HepG2 (cell line): ENCODE measurements around the gene PLD2. TPM values are rescaled to one million over a fixed set of nuclear protein-coding genes. Genes with fewer than 3 reads are reported as not detected.

Source experiments
- CERS6 ChIP-seq: sonication (generic); formaldehyde crosslinking; IDR thresholded peaks from 2 replicates; pipeline ENCODE4 v1.5.0; 2020; ENCODE audit warnings: missing genetic modification reagents
- CHD4 ChIP-seq: fragments of 200-600 bp; sonication (generic); IDR thresholded peaks from 2 replicates; pipeline ENCODE4 v1.7.0; 2017; ENCODE audit warnings: mild to moderate bottlenecking, low read length, borderline replicate concordance
- CREM ChIP-seq, 2 experiments: sonication (generic) in 1 of 2; formaldehyde crosslinking in 1 of 2; IDR thresholded peaks; 2 replicates each; pipeline versions ENCODE4 v1.4.0 to v1.6.1; 2016 to 2020; ENCODE audit warnings: antibody characterized with exemption in 1 of 2, mild to moderate bottlenecking in 1 of 2, missing genetic modification reagents in 1 of 2
- DMTF1 ChIP-seq: sonication (generic); formaldehyde crosslinking; IDR thresholded peaks from 2 replicates; pipeline ENCODE4 v1.4.0; 2020; ENCODE audit warnings: mild to moderate bottlenecking, missing genetic modification reagents
- E2F2 ChIP-seq: sonication (generic); formaldehyde crosslinking; IDR thresholded peaks from 2 replicates; pipeline ENCODE4 v1.4.0; 2020; ENCODE audit warnings: missing genetic modification reagents, borderline replicate concordance
- ELF3 ChIP-seq: IDR thresholded peaks from 2 replicates; pipeline ENCODE4 v1.6.1; 2016; ENCODE audit warnings: missing genetic modification reagents, missing compliant biosample characterization
- ETS1 ChIP-seq: sonication (generic); formaldehyde crosslinking; IDR thresholded peaks from 2 replicates; pipeline ENCODE4 v1.4.0; 2020; ENCODE audit warnings: missing genetic modification reagents
- GATA4 ChIP-seq: sonication (generic); IDR thresholded peaks from 2 replicates; pipeline ENCODE4 v1.6.1; 2016; ENCODE audit warnings: antibody characterized with exemption, low read depth, borderline replicate concordance
- GTF2F1 ChIP-seq: fragments of 150-350 bp; IDR thresholded peaks from 2 replicates; pipeline ENCODE4 v1.6.1; 2014; ENCODE audit warnings: low read length
- HES4 ChIP-seq: sonication (generic); formaldehyde crosslinking; IDR thresholded peaks from 2 replicates; pipeline ENCODE4 v1.9.0; 2021; ENCODE audit warnings: mild to moderate bottlenecking, missing genetic modification reagents, borderline replicate concordance
- IRF2 ChIP-seq: IDR thresholded peaks from 2 replicates; pipeline ENCODE4 v1.6.1; 2018; ENCODE audit warnings: missing genetic modification reagents, missing compliant biosample characterization
- JARID2 ChIP-seq: sonication (generic); formaldehyde crosslinking; IDR thresholded peaks from 2 replicates; pipeline ENCODE4 v1.8.1; 2023; ENCODE audit warnings: missing genetic modification reagents, inconsistent platforms; ENCODE audit not compliant: insufficient replicate concordance
- KDM4B ChIP-seq: sonication (generic); formaldehyde crosslinking; IDR thresholded peaks from 2 replicates; pipeline ENCODE4 v1.4.0; 2020; ENCODE audit warnings: missing genetic modification reagents
- KDM6A ChIP-seq: IDR thresholded peaks from 2 replicates; pipeline ENCODE4 v1.6.1; 2016; ENCODE audit warnings: low read depth
- MED8 ChIP-seq: sonication (generic); formaldehyde crosslinking; IDR thresholded peaks from 2 replicates; pipeline ENCODE4 v1.8.1; 2023; ENCODE audit warnings: mild to moderate bottlenecking, missing genetic modification reagents; ENCODE audit not compliant: insufficient replicate concordance
- PLSCR1 ChIP-seq: sonication (generic); formaldehyde crosslinking; IDR thresholded peaks from 2 replicates; pipeline ENCODE4 v1.5.0; 2020; ENCODE audit warnings: missing genetic modification reagents, mild to moderate bottlenecking, borderline replicate concordance
- SMAD1 ChIP-seq: sonication (generic); formaldehyde crosslinking; IDR thresholded peaks from 2 replicates; pipeline ENCODE4 v1.4.0; 2020; ENCODE audit warnings: missing genetic modification reagents, low read depth, mild to moderate bottlenecking, borderline replicate concordance
- ZBTB2 ChIP-seq: sonication (generic); formaldehyde crosslinking; IDR thresholded peaks from 2 replicates; pipeline ENCODE4 v1.8.0; 2022; ENCODE audit warnings: low read depth, missing genetic modification reagents
- ZNF282 ChIP-seq: fragments of 450-650 bp; IDR thresholded peaks from 2 replicates; pipeline ENCODE4 v1.6.1; 2018; ENCODE audit not compliant: partially characterized antibody
- ZNF331 ChIP-seq: sonication (generic); formaldehyde crosslinking; IDR thresholded peaks from 2 replicates; pipeline ENCODE4 v1.4.0; 2020; ENCODE audit warnings: missing genetic modification reagents
- ZNF792 ChIP-seq: IDR thresholded peaks from 2 replicates; pipeline ENCODE4 v1.6.1; 2016
- ZNF83 ChIP-seq: sonication (generic); formaldehyde crosslinking; IDR thresholded peaks from 2 replicates; pipeline ENCODE4 v1.4.0; 2020; ENCODE audit warnings: missing genetic modification reagents, mild to moderate bottlenecking, borderline replicate concordance
- ZNF878 ChIP-seq: sonication (generic); formaldehyde crosslinking; IDR thresholded peaks from 2 replicates; pipeline ENCODE4 v1.8.1; 2023; ENCODE audit warnings: mild to moderate bottlenecking, missing genetic modification reagents, moderate library complexity
- polyA plus RNA-seq, 8 experiments: library from polyadenylated mRNA; depleted of rRNA in 3 of 8; stranded (reverse) in 7 of 8; unstranded in 1 of 8; fragments of >200 nt; fragmentation: Illumina TruSeq in 4 of 8; extraction: Trizol in 4 of 8; gene quantifications; 2 replicates each; pipeline versions ENCODE4 v1.2.1 to v1.2.3, GENCODE V29; 2011 to 2016; ENCODE audit warnings: low read depth in 4 of 8, missing spikeins in 1 of 8, mixed read lengths in 1 of 8; ENCODE audit not compliant: insufficient read depth in 1 of 8
- total RNA-seq, 5 experiments: library from RNA; depleted of rRNA; stranded (reverse); fragments of >200 nt; fragmentation: Illumina TruSeq; extraction: Trizol; gene quantifications; 2 replicates each; pipeline ENCODE4 v1.2.3, GENCODE V29; 2016; ENCODE audit warnings: low read depth in 1 of 5

PLD2 gene
- total and polyA plus RNA-seq, 2 of the 13 experiments (the other 11 are each of a cell fraction or from before 2014, with no cell fraction given) = 13.4 to 29.7 TPM

- TF ChIP-seq KDM4B (CRISPR knock-in tag) = no peak
- TF ChIP-seq ZBTB2 (CRISPR knock-in tag) = no peak
- no peak for TF ChIP-seq IRF2 (CRISPR knock-in tag)
- TF ChIP-seq GTF2F1 = no peak
- 0 out of 2 replicates have a peak, but pooled peaks have one; percentile 7 for TF ChIP-seq ZNF878 (CRISPR knock-in tag)
- TF ChIP-seq DMTF1 (CRISPR knock-in tag) = no peak
- TF ChIP-seq ETS1 (CRISPR knock-in tag) = no peak
- TF ChIP-seq PLSCR1 = no peak
- no peak for TF ChIP-seq HES4 (CRISPR knock-in tag)
- no peak for TF ChIP-seq ZNF282
- peak; percentile 8; the same call in 1 of the 2 replicates for TF ChIP-seq GATA4
- no peak for TF ChIP-seq JARID2 (CRISPR knock-in tag)
- no peak for TF ChIP-seq CERS6 (CRISPR knock-in tag)
- TF ChIP-seq CREM (IDR thresholded peaks at IDR 0.05) = peak; percentile 58
- TF ChIP-seq CREM (CRISPR knock-in tag; IDR thresholded peaks at IDR 0.05) = no peak
- no peak for TF ChIP-seq MED8 (CRISPR knock-in tag)
- TF ChIP-seq ZNF792 (CRISPR knock-in tag) = no peak
- TF ChIP-seq E2F2 (CRISPR knock-in tag) = no peak
- TF ChIP-seq ZNF331 (CRISPR knock-in tag) = no peak
- no peak for TF ChIP-seq SMAD1
- no peak for TF ChIP-seq ZNF83 (CRISPR knock-in tag)
- peak; percentile 93 for TF ChIP-seq CHD4
- TF ChIP-seq ELF3 (CRISPR knock-in tag) = no peak
- no peak for TF ChIP-seq KDM6A
These were observed 18.7 kb upstream of the PLD2 start (continued) for GRCh38 chr17:4788159-4788806.
